DMS79 treated with DMSO at 0.1 percent for 48 hours (cell line): ENCODE measurements around the gene PLA2G4B.

Experiments
- DNase-seq: peaks from one replicate; lab custom pipeline; 2025; lab: John Stamatoyannopoulos, UW

PLA2G4B gene

DNA sequence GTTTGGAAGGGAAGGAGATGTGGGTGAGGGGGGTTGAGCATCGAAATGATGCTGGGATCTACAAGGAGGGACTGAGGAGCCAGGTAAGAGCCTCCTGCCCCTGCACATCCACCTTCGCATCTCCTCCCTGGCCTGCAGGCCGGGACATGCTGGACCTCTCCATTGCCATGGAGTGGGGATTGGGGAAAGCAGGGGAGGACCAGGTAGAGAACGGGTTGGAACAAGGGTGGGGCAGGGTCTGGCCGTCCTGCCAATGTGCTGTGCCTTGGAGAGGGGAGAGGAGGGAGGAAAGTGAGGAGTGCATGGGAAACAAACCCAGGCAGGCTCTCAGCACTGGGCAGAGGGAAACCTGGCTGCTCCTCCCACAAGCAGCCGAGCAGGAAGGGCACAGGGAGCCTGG lies 10.6 kb downstream of the PLA2G4B start:
- DNase-seq: no peak

- DNase-seq: no peak
These were observed 11.2 kb downstream of the PLA2G4B start for GRCh38 chr15:41849861-41850260.

DNA sequence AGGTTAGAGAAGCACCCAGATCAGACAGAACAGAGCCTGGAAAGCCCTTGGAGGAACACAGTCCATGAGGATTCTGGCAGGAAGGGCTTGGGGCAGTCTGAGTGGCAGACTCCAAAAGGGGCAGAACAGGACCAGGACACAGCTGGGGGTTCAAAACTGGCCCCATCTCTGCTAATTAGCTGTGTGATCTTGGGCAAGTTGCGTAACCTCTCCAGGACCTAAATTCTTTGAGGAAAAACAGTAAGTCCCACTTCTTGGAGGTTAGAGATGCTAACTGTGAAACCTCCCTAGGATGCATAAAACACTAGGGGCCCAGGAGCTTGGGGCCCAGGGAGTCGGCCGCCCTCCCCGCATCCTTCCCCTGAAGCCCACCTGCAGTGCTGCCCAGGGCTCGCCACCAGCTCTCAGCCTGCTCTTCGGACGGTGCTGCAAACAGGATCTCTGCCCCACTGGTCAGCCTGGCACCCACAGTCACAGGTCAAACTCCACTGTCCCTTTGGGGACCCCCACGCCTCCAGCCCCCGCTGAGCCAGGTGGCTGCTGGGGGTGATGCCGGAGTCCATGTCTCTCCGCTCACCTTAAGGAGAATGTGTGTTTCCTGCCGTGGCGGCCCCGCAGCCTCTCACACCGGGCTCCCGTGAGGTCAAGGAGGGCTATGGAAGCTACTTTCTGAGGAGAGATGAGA lies 12.0 kb downstream of the PLA2G4B start:
- DNase-seq: no peak

DNA sequence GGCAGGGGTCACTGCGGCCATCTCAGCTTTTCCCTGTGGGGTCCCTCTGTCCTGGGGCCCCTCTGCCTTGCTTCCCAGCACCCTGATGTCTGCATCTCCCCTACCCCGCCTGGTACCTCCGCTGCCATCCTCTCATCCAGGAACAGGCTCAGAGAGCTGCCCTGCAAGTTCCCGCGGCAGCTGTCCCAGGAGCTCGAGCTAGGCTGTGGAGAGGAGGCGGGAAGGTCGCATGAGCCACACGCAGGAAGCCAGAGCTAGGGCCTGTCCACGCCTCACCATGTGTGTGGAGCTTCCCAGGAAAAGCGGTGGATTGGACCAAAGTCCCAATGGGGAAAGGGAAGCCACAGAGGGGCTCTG lies 12.5 kb downstream of the PLA2G4B start:
- peak; percentile 36 for DNase-seq

DNA sequence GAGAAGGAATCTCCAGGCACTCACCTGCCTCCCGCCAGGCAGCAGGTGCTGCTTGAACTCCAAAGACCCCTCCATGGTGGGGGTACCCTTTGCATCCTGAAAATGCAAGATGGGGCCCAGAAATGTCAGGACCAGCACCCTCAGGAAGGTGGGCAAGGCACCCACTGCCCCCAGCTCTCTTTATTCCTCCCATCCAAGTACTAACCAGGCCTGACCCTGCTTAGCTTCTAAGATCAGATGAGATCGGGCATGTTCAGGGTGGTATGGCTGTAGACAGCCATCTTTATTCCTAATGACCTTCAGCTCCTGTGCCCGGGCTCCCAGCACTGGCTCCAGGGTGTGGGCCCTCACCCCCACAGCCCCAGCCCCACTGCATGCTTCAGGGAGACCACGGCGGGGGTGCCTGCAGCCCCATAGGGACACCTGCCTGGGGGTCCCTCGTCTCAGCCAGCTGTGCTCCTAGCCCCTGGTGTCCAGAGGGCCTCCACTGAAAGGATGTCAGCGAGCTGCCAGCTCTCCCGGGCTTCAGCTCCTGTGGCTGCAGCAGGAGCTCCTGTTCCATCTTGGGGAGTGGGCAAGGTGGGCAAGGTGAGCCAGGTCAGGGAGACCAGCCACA lies 13.2 kb downstream of the PLA2G4B start:
- no peak for DNase-seq

DNA sequence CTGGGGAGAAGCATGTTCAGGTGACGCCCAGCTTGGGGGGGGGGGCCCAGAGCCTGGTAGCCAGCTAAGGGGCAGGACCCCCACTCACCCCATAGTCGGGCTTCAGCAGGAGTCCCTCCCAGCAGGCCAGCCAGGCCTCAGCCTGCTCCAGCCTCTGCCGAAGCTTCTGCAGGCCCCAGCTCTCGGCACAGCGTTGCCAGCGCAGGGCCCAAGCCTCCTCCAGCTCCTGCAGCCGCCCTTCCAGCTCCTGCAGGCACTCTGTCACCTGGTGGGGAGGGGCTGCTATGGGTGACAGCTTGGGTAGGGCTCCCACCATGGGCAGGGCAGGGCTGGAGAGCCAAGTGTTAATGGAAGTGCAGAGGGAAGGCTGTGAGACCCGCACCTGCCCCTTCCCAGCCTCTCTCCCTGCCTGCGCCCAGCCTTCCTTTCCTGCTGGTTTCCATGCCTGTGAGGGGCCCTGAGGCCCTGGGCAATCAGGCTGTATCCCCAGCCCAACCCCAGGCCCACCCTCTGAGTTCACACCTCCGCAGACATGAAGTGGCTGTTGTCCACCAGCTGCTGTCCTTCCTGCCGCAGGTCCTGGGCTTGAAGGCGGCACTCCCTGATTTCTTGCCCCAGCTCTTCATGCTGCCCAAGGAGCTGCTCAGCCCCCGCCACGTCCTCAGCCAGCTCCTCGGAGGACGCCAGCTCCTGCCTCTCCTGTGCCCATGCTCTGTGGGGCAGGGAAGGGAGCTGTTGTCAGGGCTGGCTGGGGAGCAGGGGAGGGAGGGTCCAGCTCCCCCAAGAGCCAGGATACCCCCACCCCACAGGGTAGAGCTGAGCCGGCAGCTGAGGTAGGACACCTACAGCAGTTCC lies 14.3 kb downstream of the PLA2G4B start:
- peak; percentile 63 for DNase-seq

- no peak for DNase-seq
These were observed 15.2 kb downstream of the PLA2G4B start for GRCh38 chr15:41853831-41854230.

DNA sequence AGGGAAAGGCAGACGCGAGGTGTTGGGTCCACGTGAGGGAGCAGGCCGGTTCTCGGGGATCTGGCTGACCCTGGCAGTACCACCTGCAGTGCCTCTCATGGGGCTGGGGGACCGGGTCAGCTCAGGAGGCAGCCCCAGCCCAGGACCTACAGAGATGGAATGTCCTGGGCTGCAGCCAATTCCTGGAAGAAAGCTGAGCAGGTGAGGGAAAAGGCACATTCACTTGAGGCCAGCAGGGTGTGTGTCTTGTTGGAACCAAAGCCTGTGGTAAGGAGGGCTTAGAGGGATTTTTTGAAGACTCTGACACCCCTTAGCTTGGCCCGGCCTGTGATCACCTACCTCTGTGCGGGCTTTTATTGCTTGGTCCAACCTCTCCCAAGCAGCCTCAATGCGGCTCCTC lies 15.8 kb downstream of the PLA2G4B start:
- DNase-seq: peak; percentile 20

- no peak for DNase-seq
These were observed 16.8 kb downstream of the PLA2G4B start for GRCh38 chr15:41855261-41855961.

DNA sequence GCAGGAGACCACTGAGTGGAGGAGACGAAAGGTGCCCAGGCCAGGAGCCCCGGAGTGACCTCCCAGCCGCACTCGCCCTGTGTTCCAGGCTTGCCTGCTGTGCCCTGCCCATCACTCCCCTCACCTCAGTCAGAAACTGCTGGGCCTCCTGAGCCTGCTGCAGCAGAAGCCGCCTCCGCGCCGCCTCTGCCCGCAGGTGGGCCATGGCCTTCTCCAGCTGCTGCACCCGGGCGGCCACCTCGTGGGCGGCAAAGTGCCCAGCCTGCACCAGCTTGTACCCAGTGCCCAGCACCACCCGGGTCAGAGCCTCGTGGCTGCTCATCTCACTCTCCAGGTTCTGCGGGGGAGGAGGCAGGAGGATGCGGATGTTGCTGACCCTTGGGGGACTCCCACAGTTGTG lies 17.6 kb downstream of the PLA2G4B start:
- DNase-seq: no peak

DNA sequence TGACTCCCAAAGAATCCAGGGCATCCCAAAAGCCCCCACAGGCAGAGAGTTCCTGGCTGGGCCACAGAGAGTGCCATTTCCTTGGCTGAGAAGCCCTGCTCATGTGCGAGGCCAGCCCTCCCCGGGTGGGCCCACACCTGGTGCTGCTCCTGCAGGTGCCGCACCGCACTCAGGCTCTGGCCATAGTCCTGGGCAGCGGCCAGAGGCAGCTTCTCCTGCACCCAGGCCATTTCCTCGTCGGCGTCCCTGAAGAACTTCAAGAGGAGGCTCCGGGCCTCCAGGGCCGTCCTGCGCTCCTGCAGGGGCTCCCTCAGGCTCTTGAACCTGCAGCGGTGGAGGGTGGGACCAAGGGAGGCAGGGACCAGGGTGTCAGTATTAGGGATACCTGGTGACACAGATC lies 18.1 kb downstream of the PLA2G4B start:
- no peak for DNase-seq

DNA sequence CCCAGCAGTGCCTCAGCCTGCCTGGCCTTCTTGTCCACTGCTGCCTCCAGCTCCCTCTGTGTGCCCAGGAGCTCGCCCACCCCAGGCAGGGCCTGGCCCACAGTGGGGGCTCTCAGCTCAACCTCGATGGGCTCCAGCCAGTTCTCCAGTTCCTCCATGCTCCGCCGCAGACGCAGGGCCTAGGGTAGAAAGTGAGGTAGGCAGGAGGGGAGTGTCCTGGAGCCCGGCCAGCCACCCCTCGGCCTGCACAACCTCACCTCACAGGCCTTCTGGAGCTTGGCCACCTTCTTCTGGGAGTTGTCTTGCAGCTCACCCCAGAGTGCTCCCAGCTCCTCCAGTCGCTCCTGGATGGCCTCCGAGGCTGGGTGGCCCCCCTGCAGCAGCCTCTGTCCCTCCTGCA lies 18.7 kb downstream of the PLA2G4B start:
- no peak for DNase-seq

DNA sequence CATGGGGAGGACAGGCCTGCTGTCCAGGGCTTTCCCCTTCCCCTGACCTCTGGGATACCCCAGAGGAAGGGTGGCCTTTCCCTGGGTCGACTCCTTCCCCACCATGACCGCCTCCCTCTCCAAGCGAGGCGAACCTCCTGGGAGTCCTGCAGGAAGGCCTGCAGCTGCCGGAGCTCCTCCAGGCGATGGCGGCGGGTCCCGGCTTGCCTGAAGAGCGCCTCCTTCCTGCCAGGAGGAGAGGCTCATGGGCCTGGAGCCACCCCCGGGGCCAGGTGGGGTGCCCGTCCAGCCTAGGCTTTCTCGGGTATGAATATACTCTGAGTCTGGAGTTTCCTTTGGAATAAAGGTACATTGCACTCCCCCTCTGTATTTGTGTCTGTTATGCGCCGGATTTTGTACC lies 20.1 kb downstream of the PLA2G4B start:
- no peak for DNase-seq

GRCh38 chr15:41860049-41860828 lies 21.6 kb downstream of the PLA2G4B start:
- no peak for DNase-seq

DNA sequence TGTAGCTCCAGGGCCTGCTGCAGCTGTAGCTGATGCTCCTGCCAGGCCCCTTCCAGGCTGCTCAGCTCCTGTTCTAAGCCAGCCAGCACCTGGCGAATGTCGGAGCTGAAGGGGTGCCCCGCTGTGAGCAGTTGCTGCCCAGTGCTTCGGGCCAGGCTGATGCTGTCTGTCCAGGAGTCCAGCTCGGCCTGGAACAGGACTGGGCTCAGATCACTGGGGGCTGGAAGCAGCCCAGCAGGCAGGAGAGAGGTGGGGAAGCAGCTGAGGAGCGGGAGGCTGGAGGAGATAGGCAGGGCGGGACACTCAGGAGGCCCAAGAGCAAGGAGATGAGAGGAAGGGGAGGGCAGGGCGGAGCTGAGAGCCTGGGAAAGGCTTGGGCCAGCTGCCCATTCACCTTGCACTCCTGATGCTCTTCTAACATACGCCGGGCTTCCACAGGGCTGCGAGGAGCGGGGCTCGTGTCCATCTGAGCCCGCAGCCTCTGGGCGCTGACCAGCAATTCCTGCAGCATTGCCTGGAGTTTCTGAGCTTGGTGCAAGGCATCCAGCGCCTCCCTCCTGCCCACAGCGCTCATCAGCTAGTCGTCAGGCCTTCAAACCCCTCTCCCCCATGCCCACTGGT lies 23.2 kb downstream of the PLA2G4B start:
- no peak for DNase-seq

- DNase-seq: no peak
These were observed 24.0 kb downstream of the PLA2G4B start for GRCh38 chr15:41862515-41863116.

DNA sequence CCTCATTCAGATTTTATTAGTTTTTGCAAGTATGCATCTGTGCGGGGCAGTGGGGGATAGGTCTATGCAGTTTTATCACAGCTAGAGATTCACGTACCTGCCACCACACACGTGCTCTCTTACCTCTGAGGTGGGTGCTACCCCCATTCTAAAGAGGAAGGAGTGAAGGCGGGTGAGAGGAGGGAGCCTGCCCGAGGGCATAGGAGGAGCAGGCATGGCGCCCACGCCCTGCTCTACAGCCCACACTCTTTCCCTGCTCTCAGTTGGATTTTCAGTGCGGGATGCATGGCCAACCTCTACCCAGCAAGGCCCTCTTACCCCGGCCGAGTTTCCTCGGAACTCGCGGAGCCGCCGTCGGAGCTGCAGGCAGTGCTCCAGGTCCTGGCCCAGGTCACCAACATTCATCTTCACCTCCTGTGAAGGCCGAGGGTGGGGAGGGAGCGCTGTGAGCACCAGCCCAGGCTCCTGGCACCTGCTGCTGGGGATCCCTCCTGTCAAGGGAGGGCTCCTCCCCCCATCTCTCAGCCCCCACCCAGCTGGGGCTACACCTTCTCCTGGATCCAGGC lies 26.9 kb downstream of the PLA2G4B start:
- no peak for DNase-seq

- no peak for DNase-seq
These were observed 27.6 kb downstream of the PLA2G4B start for GRCh38 chr15:41866263-41866703.

DNA sequence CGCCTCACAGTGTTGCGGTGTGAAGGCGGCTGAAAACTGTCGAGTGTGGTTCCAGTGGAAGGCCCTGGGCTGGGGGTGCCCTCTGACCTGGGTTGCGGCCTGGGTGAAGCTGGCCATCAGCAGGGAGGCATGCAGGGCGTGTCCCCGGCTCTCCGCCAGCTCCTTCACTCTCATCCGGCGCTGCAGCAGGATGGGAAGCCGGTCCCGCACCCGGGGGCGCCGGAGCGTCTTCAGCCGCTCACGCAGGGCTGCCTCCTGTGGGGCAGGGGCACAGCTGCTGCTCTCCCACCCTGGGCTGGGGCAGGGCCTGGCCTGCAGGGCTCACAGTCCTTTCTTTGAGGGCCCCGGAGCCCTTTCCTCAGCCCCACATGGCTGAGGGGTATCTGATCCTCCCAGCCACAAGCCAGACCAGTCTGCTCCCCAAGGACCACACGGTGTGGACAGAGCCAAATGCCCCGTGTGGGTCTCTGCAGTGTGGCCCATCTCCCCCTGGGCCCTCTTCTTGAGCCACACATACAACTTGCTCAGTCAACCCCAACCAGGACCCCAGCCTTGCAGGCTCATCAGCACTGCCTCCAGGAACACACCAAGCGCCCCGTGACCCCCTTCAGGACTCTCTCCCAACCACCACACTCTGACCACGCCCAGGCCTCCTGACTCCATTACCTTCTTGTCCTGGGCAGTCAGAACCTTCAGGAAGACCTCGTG lies 28.4 kb downstream of the PLA2G4B start:
- no peak for DNase-seq

DNA sequence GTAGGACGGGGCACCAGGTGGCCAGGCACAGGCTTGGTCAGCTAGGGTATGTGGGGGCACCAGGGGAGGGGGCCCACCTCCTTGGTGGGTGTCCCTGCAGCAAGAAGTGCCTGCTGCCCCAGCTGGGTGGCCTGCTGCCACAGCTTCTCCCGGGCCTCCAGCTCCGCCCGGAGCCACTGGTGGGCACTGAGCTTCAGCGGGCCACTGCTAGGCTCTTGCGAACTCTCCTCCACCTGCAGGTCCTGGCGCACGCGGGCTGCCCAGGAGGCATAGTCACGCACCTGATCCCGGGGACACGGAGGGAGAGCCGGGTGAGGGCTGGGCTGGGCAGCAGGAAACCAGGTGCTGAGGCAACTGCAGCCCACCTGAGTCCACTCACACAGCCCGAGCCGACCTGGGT lies 29.7 kb downstream of the PLA2G4B start:
- DNase-seq: no peak
